AG09309 (cell line): ENCODE data around the gene DCLK2.

Experiments used
- DNase-seq: peaks from one replicate; pipeline ENCODE4 v3.0.0-alpha.2; 2010; ENCODE audit warnings: low read depth
- H3K4me3 ChIP-seq: 2 replicates; pipeline ENCODE4 v1.5.1; 2011; ENCODE audit warnings: mild to moderate bottlenecking, low read depth, low read length, moderate library complexity; ENCODE audit not compliant: control insufficient read depth
- CTCF ChIP-seq: IDR thresholded peaks from 2 replicates; pipeline ENCODE4 v1.5.1; 2011; ENCODE audit warnings: mild to moderate bottlenecking, low read depth, low read length, inconsistent platforms; ENCODE audit not compliant: insufficient read depth, control insufficient read depth; ENCODE audit errors: missing control alignments

Gene DCLK2

GRCh38 chr4:150087006-150087405, 8.8 kb downstream of the DCLK2 start:
- TF ChIP-seq CTCF, result no peak
- DNase-seq, result no peak
- no peak overlapping the region for H3K4me3 ChIP-seq

DNA sequence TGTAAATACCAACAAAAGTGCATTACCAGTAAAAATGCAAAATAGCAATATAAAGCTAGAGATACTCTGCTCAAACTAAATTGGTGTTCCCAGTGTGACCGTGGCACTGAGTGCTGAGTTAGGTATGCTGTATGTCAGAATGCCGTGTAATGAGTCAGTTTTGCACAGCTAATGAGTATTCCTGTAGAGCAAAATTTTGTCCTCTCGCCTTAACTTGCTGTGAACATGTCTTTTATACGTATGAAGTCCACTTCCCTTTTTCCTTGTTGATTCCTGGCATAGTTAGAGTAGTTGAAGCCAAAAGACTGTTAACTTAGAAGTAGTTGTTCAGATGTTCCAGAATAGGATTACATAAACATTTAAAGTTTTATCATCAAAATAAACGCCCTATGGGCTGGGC, 11.5 kb downstream of the DCLK2 start:
- no peak for DNase-seq
- TF ChIP-seq CTCF, result no peak
- H3K4me3 ChIP-seq, result no peak overlapping the region

GRCh38 chr4:150090836-150091235, 12.6 kb downstream of the DCLK2 start:
- TF ChIP-seq CTCF, result no peak
- no peak overlapping the region for H3K4me3 ChIP-seq
- no peak for DNase-seq

DNA sequence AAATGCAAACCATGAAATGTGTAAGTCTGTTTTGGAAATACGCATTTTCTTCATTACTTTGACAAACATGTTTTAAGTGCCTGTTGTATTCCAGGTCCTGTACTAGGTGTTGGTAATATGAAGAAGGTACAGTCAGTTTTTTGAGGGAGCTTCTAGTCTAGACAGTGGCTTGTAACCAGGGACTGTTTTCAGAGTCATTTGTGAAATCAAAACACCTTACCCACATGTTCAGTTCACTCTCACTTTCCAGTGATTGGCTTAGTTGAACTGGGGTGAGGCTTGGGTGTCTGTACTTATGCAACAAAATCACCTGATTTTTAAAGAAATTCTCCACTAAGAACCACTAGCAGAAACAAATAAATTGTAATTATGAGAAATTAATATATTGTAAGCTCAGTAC, 16.4 kb downstream of the DCLK2 start:
- no peak overlapping the region for H3K4me3 ChIP-seq
- TF ChIP-seq CTCF, result no peak
- DNase-seq, result no peak

DNA sequence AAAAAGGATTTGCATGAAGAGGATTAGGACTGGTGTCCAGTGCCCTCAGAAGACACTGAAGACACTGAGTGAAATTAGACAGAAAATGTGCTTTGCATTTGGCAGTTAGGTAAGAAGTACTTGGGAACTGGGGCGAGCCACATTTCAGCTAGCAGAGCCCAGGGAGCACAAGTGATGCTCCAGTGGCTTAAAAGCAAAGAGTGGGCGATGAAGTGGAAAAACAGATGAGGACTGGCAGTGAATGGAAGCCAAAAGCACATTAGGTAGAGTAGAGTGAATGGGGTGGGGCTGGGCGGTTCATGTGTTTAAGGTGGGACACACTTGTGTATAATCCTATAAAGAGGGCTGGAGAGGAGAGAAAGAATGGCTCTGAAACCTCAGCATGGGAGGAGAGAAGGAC, 18.4 kb downstream of the DCLK2 start:
- H3K4me3 ChIP-seq, result no peak overlapping the region
- DNase-seq, result no peak
- TF ChIP-seq CTCF, result no peak

- TF ChIP-seq CTCF, result no peak
- H3K4me3 ChIP-seq, result no peak overlapping the region
- no peak for DNase-seq
Observed at GRCh38 chr4:150098214-150098613, 20.0 kb downstream of the DCLK2 start.

- DNase-seq, result no peak
- no peak overlapping the region for H3K4me3 ChIP-seq
- TF ChIP-seq CTCF, result no peak
Observed at GRCh38 chr4:150104404-150105027, 26.3 kb downstream of the DCLK2 start.
